Renal cortex interstitium (tissue), 11 donors: ENCODE results near the gene HTT. TPM values are rescaled to one million over a fixed set of nuclear protein-coding genes. Genes with fewer than 3 reads are reported as not detected.

Experiments used
- DNase-seq, 11 donors: peaks; one replicate each; pipeline ENCODE4 v3.0.0-alpha.2; 2013; ENCODE audit warnings: low read depth in 9 of 11, low spot score in 4 of 11; ENCODE audit errors: extremely low read depth in 1 of 11
- polyA plus RNA-seq, 3 donors: library from polyadenylated mRNA; unstranded; fragments of 120-200 nt; gene quantifications; one replicate each; pipeline ENCODE4 v1.2.1, GENCODE V29; 2013; ENCODE audit not compliant: insufficient read length in 3 of 3

The HTT gene
- polyA plus RNA-seq, 3 donors = 30.8 to 38.1 (median 37.9) TPM

DNA sequence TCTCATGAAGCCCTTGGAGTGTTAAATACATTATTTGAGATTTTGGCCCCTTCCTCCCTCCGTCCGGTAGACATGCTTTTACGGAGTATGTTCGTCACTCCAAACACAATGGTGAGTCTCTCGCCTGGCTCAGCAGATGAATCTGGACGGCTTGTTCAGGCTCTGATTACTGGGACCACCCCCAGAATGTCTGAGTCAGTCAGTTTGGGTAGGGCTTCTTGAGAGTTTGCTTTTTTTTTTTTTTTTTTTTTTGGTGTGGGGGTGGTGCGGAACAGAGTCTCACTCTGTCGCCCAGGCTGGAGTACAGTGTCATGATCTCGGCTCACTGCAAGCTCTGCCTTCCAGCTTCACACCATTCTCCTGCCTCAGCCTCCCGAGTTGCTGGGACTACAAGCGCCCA, 112.1 kb downstream of the HTT start:
- no peak for DNase-seq

DNA sequence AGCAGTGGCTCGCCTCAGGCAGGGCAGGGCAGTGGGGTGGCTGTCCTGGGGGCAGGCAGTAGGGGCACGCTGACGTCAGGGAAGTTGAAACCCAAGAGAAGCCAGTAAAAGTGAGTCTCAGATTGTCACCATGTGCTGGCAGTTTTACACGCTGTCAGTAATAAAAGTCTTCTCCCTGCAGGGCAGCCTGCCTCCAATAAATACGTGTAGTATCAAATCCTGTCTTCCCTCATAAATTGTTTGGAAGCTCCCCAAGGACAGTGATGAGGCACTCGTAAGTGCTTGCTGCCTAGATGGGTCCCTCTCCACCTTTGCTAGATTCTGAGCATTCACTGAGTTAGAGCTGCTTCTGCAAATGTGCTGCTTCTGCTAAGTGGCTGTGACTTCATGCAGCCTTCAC, 113.6 kb downstream of the HTT start:
- DNase-seq = no peak

DNA sequence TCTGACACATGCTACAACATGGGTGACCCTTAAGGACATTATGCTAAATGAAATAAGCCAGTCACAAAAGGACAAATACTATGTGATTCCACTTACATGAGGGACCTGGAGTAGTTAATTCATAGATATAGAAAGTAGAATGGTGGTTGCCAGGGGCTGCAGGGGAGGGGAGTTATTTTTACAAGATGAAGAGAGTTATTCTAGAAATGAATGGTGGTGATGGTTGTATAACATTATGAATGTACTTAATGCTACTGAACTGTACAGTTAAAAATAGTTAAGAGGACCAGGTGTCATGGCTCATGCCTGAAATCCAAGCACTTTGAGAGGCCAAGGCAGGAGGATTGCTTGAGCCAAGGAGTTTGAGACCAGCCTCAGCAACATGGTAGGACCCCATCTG, 115.0 kb downstream of the HTT start:
- no peak for DNase-seq

DNA sequence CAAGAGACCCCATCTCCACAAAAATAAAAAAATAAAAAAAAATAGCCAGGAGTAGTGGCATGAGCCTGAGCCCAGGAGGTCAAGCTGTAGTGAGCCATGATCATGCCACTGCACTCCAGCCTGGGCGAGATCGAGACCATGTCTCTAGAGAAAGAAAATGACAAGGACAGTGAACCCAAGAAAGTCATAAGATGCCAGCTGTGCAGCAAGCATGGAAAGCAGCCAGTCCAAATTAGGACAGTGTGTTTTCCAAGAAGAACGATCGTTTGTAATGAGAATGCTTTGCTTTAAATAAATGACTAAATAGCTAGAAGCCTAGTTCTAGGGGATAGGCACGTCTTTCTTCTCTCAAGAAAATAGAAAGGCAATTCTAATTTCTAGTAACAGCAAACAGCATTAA, 116.1 kb downstream of the HTT start:
- DNase-seq = no peak

DNA sequence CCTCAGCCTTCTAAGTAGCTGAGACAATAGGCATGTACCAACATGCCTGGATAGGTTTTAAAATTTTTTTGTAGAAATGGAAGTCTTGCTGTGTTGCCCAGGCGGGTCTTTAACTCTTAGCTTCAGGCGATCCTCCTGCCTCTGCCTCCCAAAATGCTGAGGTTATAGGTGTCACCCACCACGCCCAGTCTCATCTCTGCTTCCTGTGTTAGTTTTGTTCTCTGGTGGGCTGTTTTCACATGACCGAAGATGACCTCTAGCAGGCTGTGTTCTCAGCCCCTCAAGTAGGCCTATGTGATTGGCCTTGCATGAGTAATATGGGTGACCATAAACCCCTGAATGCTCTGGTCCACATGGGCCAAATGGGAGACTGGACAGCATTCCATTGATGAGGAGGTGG, 117.7 kb downstream of the HTT start:
- no peak for DNase-seq

DNA sequence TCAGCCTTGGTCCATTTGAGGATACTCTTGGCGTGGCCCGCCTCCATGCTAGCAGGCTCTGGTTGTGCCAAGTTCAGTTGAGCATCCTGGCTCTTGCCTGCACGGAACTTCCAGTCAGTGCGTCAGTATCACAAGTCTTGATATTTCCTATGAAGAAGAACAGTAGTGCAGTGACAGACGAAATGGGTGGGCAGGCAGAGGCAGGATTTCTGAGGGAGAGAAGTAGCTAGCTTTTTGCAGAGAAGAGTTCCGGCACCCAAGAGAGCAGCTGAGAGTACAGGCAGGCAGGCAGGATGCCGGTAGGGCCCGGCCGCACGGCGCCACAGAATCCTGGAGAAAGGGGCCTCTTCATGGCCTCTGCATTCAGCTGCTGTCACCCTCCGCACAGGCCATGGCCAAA, 118.3 kb downstream of the HTT start:
- no peak for DNase-seq

DNA sequence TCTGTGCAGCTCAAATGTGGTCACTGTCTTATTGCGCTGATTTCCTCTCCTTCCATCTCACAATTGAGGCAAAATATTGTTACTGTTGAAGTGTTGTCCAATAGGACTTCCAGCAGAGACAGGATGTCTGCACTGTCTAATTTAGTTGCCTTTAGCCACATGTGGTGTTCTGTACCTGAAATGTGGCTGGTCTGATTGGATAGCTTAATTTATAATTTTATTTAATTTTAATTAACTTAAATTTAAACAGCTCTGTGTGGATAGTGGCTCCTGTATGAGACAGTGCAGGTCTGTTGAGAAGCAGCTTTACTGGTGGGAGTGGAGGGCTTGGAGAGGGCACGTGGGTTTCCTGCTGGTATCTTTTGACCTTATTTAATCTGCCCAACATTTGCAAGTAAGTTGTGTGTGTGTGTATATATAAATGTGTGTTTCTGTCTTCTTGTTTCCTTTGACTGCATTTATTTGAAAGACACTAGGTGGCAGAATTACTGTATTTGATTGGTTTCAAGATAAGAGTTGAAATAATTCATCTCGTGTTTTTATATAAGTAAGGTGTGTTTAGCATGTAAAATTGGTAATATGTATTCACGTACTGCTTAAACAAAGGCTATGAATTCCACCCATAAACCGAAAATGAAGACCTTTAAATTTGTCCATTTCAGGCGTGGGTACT, 119.2 kb downstream of the HTT start:
- no peak for DNase-seq

DNA sequence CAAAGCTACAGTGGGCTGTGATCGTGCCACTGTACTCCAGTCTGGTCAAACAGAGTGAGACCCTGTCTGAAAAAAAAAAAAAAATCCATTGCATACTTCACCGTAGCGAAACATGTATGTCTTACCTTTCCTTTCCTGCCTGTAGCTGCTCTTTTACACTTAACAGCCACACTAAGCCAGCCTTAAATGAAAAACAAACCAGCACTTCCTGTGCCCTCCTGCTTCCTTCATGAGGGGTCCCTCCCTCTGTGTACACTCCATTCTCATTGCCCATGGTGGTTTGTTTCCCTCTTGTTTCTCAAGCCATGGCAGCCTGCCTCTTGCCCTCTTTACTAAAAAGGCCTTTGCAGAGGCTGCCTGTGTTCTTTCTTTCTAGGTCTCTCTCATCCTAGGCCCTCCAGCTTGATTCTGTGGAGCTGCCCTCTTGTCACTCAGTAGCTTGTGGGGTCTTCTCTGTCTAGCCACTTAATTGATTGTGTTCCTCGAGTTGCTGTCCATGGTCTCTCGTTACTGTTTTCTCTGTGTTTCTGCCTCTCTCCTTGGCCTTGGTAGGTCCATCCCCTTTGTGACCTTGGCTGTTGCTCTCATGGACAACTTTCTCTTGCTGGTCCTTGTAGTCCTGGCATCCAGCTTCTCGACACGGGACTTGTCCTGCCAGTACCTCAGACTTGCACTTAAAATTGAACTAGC, 122.3 kb downstream of the HTT start:
- DNase-seq = no peak

DNA sequence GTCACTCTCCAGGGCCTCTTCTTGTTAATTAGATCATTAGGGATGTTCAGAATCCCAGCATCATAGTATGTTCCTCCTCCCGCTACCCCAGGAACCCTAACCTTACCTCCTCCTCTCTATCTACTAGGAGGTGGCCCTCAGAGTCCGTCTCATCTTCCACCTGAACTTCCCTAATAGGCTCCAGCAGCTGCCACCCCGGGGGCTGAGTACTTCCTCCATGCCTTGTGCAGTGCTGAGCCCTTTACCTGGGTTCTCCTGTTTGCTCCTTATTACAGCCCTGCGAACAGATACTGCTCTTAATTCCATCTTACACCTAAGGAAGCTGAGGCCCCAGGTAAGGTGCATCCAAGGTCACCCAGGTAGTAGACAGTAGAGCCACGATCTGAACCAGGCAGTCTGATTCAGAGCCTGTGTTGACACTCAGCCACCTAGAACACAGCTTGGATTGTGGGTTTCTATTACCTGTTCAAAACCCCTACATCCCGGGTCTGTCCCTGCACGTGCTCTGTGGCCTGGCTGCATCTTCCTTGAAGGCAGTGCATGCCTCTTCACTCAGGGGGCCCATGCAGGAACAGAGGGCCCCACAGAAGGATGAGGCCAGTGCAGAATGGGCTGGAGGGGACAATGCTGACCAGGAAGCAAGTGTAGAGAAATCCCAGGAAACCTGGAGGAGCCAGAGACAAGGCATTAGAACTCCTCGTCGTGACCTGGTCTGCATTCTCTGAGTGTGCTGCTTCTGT, 123.1 kb downstream of the HTT start:
- DNase-seq = no peak

DNA sequence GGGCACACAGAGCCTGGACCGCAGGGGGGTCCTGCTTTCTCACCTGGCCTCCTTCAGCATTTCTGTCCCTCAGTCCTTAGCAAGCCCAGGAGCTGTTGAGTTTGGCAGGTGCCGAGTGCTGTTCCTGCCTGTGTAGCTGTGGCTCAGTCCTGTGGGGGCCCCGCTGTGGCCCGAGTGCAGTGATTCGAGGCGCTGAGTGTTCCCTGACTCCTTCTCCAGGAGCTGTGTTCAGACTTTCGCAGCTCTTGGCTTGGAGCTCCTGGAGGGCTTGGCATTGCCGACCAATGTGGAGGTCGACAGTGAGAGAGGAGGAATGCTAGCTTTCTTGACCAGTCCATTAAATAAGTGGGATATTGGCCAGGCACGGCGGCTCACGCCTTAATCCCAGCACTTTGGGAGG, 124.4 kb downstream of the HTT start:
- no peak for DNase-seq

DNA sequence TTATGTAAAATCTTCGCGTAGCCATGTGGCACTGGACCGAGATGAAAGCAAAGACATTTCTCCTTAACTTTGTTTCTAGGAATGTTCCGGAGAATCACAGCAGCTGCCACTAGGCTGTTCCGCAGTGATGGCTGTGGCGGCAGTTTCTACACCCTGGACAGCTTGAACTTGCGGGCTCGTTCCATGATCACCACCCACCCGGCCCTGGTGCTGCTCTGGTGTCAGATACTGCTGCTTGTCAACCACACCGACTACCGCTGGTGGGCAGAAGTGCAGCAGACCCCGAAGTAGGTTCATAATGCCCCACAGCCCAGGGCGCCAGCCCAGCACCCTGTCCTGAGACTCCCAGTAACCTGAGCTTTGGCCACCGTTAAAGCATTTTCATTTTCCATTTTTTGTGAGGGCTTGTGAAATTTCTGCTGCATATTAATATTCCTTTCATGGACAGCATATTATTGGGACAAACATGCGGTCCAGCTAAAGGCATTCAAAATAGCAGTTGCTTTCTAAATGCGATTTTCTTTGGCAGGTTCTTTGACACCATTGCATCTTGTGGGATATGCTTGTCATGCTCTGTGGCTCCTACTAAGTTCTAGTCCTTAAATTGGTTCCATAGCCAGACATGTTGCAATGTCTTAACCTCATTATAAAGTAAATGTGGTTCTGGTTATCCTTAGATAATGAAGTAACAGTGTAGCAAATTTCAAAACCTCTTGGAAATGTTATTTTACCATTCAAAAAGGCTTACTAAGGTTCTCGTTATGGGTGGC, 125.4 kb downstream of the HTT start:
- DNase-seq = no peak

DNA sequence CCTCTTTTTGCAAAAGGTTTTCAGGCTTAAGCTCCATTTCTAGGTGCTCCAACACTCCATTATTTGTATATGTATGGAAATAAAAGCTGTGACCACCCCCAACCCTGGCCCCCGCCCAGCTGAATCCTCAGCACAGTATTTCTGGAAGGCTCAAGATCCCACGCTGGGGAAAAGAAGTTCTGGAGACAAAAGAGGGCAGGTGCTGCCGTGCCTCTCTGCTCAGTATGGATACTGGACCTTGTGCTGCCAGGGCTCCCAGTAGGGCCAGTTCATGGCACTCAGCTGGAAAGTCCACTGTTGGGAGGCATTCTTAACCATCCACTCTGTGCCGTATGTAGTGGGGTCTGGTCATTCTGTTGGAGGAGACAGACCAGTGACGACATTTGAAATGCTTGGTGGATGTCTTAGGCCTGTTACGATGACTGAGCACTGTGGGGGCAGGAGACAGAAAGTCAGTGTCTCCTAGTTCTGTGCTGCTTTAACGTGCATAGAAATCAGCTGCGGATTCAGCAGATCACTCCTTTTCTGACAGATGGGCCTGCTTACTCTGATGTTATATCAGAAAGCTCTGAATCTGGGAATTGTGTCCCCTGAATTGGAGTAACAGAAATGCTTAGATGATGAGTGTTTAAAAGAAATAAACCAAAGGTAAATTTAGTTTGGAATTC, 126.1 kb downstream of the HTT start:
- DNase-seq = no peak

DNA sequence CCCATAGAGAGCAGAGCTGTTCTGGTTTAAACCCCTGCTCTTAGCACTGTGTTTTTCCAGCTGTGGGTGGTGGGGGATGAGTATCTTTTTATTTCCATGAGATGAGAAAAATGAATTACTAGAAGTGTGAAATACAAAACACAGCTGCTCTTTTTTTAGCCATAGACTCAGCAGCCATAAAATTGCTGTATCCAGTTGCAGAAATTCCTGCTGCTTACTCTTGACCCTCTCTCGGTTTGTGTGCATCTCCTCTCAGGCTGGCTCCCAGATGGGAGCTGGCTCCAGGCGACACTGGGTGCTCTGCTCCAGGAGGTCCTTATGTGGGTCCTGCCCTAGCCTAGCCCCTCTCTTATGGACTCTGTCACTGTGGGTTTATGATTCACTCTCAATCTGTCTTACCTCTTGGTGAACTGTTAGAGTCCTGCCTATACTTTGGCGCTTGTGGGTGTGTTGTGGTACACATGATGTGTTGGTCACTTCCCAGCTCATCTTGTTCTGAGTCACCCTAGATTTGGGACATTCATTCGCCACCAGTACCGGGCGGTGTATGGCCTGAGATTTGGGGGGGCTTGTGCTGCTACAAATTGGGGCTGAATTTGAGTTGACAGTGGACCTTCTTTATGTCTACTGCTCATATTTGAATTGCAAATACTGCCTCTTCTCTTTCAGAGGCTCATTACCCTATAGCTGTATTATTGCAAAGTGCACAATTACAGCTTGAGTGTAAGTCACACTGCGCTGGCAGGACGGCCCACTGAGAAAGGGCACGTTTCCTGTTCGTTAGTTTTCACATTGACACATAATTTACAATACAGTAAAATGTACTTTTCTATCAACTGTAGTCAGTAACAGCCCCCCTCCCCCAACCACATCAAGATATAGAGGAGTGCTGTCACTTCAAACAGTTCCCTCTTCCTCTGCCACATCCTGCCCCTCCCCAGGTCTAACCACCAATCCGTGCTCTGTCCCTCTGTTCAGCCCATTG, 127.5 kb downstream of the HTT start:
- DNase-seq = peak; percentile 5 to 65 (median 31)

DNA sequence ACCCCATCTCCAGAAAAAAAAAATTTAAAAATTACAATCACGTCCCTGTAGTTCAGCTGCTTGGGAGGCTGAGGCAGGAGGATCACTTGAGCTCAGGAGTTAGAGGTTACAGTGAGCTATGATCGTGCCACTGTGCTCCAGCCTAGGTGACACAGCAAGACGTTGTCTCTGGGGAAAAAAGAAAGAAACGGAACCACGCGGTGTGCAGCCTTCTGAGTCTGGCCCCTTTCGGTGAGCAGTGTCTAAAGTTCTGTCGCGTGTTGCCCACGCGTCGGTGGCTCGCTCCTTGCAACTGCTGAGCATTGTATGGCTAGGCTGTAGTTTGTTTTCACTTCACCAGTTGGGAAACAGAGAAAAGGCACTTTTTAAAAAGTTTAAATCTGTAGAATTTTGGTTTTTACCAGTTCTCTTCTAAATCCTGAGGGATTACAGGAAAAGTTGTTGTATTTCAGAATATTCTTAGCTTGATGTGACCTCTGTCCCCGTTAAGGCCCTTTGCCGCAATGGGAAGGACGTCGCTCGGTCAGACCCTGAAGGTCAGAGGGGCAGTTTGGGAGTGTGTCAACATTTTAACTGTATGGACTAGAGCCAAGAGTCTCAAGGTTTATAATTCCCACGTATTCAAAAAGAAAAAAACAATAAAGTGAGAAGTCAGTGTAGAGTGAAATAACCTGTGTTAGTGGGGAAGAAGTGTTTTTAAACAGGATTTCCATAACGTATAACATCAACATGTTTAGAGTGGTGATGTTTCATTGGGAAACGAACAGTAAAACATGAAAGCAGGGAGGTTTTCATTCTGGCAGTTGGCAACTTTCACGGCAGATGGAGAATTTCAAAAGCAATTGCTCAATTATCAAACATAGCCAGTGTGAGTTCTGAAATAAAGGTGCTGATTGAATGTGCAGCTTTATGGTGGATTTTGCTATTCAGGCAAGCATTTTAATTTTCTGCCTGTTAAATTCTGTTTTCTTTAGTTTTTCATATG, 128.6 kb downstream of the HTT start:
- DNase-seq = no peak

DNA sequence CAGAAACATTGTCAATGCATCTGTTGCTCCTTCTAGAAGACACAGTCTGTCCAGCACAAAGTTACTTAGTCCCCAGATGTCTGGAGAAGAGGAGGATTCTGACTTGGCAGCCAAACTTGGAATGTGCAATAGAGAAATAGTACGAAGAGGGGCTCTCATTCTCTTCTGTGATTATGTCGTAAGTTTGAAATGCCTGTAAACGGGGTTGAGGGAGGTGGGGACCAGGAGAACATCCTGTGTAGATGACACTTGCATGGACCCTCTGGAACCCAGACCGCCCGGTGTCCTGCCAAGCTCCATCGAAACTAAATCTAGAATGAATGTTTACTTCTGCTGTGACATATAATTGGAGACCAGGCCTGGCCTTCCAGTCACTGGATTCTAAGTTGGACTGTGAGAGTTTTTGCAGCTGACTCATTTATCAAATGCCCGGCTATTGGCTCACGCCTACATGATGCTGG, 129.5 kb downstream of the HTT start:
- DNase-seq = no peak

DNA sequence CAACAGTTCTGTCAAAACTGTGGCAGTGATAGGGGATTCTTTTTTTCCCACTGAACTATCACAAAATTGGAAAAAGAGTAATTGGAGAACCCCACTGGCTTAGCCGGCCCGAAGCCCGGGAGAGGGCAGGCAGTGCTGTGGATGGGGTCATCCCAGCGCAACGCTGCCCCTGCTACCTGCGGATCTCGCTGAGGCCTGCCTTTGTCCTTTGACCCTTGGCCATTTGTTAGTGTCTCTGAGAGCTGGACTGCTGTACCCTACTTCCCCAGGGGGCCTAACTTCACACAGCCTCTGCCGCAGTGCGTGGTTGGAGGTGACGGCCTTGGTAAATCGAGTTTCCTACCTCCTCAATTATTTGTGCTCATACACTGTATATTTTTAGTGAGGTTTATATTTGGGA, 131.5 kb downstream of the HTT start:
- no peak for DNase-seq
